ENCODE measurements around the gene SHISA4. TPM values are rescaled to one million over a fixed set of nuclear protein-coding genes. Genes with fewer than 3 reads are reported as not detected.

SHISA4 gene
- total RNA-seq, 3 donors from 2014 or later (not counting 1 experiment from before 2014, with no cell fraction given): 0.54 to 2.0 TPM; not detected in 1

DNA sequence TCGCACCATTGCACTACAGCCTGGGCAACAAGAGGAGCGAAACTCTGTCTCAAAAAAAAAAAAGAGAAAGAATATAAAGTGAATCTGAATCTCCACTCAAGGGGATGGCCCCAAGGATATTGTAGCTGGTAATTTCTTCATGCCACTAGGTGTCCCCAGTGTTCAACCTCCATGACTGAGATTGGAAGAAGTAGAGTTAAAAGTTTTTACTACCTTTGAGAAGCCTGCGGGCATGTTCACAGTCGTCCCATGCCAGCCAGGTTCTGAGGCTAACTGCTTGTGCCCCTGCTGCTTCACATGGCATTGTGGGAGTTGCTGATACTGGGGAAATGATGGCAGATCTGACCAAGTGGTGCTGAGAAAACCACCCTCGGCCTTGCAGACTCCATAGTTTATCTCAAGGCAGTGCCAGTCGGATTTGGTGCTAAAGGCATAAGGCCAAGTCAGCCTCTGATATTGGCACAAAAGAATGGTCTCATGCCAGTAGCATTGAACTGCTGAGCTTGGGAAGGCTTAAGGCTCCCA, 10.8 kb upstream of the SHISA4 start:
- H3K4me3 ChIP-seq (ENCODE audit: low read length): no peak overlapping the region
- peaks cover 2% of the 10 kb centered on the region for H3K4me1 ChIP-seq (ENCODE audit: control insufficient read depth, insufficient read depth, low read length)
- 71% methylated on average over 6 of the region's 6 CpGs for WGBS (ENCODE audit: insufficient coverage)
- ATAC-seq (peak in 2 of 3 donors; percentile 40 to 49), DNase-seq (peak in 1 of 2 donors; percentile 54)
- H3K27ac ChIP-seq (ENCODE audit: low read length): no peak overlapping the region
- intact Hi-C loops (cut with micrococcal nuclease): no loop called here
- TF ChIP-seq, protein P1, sequence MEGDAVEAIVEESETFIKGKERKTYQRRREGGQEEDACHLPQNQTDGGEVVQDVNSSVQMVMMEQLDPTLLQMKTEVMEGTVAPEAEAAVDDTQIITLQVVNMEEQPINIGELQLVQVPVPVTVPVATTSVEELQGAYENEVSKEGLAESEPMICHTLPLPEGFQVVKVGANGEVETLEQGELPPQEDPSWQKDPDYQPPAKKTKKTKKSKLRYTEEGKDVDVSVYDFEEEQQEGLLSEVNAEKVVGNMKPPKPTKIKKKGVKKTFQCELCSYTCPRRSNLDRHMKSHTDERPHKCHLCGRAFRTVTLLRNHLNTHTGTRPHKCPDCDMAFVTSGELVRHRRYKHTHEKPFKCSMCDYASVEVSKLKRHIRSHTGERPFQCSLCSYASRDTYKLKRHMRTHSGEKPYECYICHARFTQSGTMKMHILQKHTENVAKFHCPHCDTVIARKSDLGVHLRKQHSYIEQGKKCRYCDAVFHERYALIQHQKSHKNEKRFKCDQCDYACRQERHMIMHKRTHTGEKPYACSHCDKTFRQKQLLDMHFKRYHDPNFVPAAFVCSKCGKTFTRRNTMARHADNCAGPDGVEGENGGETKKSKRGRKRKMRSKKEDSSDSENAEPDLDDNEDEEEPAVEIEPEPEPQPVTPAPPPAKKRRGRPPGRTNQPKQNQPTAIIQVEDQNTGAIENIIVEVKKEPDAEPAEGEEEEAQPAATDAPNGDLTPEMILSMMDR (IDR thresholded peaks at IDR 0.05): peak; percentile 22
- Mint-ChIP-seq H3K27ac (no peak overlapping the region), H3K4me3 (no peak overlapping the region), H3K9me3 (no peaks in the 10 kb centered on the region), H3K27me3 (ENCODE audit: low read depth in 2 of 2) (no peaks in the 10 kb centered on the region), H3K4me1 (peaks cover 0 to 4% of the 10 kb centered on the region in 2 donors), H3K36me3 (no peaks in the 10 kb centered on the region)
- H3K9me3 ChIP-seq (ENCODE audit: control insufficient read depth, insufficient read depth, low read length): no peaks in the 10 kb centered on the region
- peaks cover 17% of the 10 kb centered on the region for H3K36me3 ChIP-seq (ENCODE audit: control insufficient read depth, insufficient read depth, low read length)
- H3K27me3 ChIP-seq (ENCODE audit: control insufficient read depth, insufficient read depth, low read length): no peaks in the 10 kb centered on the region

DNA sequence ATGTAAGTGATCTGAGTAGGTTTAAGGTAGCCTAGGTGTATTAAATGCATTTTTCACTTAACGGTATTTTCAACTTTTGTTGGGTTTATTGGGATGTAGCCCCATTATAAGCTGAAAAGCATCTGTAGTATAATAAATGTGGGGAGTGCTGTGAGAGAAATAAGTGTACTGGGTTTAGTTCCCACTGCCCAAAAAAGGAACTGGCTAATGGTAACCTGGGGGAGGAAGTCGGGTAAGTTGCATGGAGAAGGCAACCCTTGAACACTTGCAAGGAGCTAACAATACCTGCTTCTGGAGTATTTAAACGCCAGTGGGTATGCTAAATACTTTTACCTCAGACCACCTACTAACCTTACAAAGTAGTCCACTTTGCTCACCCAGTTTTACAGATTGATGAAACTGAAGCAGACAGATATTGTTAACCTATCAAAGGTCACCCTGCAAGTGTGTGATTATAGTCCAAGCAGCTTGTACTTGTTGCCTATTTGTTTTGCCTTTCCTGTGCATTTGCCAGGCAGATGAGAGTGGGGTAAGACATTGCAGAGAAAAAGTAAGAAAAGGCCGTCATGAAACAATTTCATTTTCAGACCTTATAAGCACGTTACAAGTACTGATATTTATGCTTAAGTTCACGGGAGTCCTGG, 7.6 kb upstream of the SHISA4 start:
- 76% methylated on average over 6 of the region's 6 CpGs for WGBS (ENCODE audit: insufficient coverage)

DNA sequence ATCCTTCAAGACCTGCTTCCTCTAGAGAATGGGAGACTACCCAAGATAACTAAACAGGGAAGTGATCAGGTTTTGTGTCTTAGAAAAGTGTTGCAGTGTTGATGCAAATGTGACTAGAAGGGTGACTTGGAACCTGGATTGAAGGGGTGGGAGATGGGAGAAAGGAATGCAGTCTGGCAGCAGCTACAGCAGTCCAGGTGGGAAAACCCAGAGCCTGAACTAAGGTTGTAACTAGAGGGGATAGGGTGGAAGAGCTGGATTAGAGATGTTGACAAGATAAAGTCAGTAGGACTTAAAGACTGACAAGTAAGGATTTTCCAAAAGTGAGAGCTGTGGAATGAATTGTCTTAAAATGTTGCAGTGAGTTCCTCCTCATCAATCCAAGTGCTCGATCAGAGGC, 7.1 kb upstream of the SHISA4 start:
- 95% methylated on average over 1 of the region's 1 CpG for WGBS (ENCODE audit: insufficient coverage)
- intact Hi-C loops (cut with micrococcal nuclease): no loop called here
- Histone ChIP-seq H3K4me1 (ENCODE audit: control insufficient read depth, insufficient read depth, low read length) (peaks cover 12% of the 10 kb centered on the region), H3K27me3 (ENCODE audit: control insufficient read depth, insufficient read depth, low read length) (no peaks in the 10 kb centered on the region), H3K36me3 (ENCODE audit: control insufficient read depth, insufficient read depth, low read length) (no peaks in the 10 kb centered on the region), H3K9me3 (ENCODE audit: control insufficient read depth, insufficient read depth, low read length) (no peaks in the 10 kb centered on the region), H3K4me3 (ENCODE audit: low read length) (no peak overlapping the region), H3K27ac (ENCODE audit: low read length) (no peak overlapping the region)
- DNase-seq (no peak), ATAC-seq (no peak)
- TF ChIP-seq, protein P1 (IDR thresholded peaks at IDR 0.05): no peak
- Mint-ChIP-seq H3K27ac (no peak overlapping the region), H3K9me3 (no peaks in the 10 kb centered on the region), H3K36me3 (no peaks in the 10 kb centered on the region), H3K4me1 (peaks cover 0 to 4% of the 10 kb centered on the region in 2 donors), H3K27me3 (ENCODE audit: low read depth in 2 of 2) (peaks cover 0 to 6% of the 10 kb centered on the region in 2 donors), H3K4me3 (no peak overlapping the region)

More for the DNA sequence above, 7.6 kb upstream of the SHISA4 start:
- Mint-ChIP-seq H3K4me1 (peaks cover 0 to 4% of the 10 kb centered on the region in 2 donors), H3K36me3 (no peaks in the 10 kb centered on the region), H3K9me3 (no peaks in the 10 kb centered on the region), H3K27ac (no peak overlapping the region), H3K27me3 (ENCODE audit: low read depth in 2 of 2) (peaks cover 0 to 5% of the 10 kb centered on the region in 2 donors), H3K4me3 (no peak overlapping the region)
- H3K27ac ChIP-seq (ENCODE audit: low read length): no peak overlapping the region
- no peak overlapping the region for H3K4me3 ChIP-seq (ENCODE audit: low read length)
- peaks cover 12% of the 10 kb centered on the region for H3K4me1 ChIP-seq (ENCODE audit: control insufficient read depth, insufficient read depth, low read length)
- TF ChIP-seq, protein P1 (IDR thresholded peaks at IDR 0.05): no peak
- H3K9me3 ChIP-seq (ENCODE audit: control insufficient read depth, insufficient read depth, low read length): no peaks in the 10 kb centered on the region
- no peaks in the 10 kb centered on the region for H3K27me3 ChIP-seq (ENCODE audit: control insufficient read depth, insufficient read depth, low read length)
- ATAC-seq: no peak
- no peaks in the 10 kb centered on the region for H3K36me3 ChIP-seq (ENCODE audit: control insufficient read depth, insufficient read depth, low read length)
- DNase-seq: no peak
- intact Hi-C loops (cut with micrococcal nuclease): no loop called here

Measured in natural killer cell (primary cell).